BJ (cell line): Measurements from ENCODE around the gene MACIR. TPM values are rescaled to one million over a fixed set of nuclear protein-coding genes. Genes with fewer than 3 reads are reported as not detected.

Source experiments
- CTCF ChIA-PET: fragments of 350-600 bp; formaldehyde crosslinking; extraction: SDS; loops from one replicate; lab custom pipeline; 2021; ENCODE audit warnings: antibody characterized with exemption, inconsistent platforms; lab: Yijun Ruan, JAX
- POLR2A ChIA-PET: fragments of 300-600 bp; sonication (Branson Sonifier 250); formaldehyde crosslinking; extraction: SDS; loops from one replicate; lab custom pipeline; 2021; ENCODE audit warnings: antibody characterized with exemption; lab: Charles Lee
- DNase-seq: peaks from one replicate; pipeline ENCODE4 v3.0.0-alpha.2; 2011; ENCODE audit warnings: low read depth
- H3K27me3 ChIP-seq: 2 replicates; pipeline ENCODE4 v1.6.0; 2011; ENCODE audit warnings: low read length; ENCODE audit not compliant: control insufficient read depth, insufficient read depth
- H3K36me3 ChIP-seq: 2 replicates; pipeline ENCODE4 v1.5.1; 2011; ENCODE audit warnings: low read length; ENCODE audit not compliant: control insufficient read depth, insufficient read depth
- H3K4me3 ChIP-seq: 2 replicates; pipeline ENCODE4 v1.5.1; 2011; ENCODE audit warnings: low read depth, mild to moderate bottlenecking, control low read depth, low read length
- CTCF ChIP-seq: IDR thresholded peaks from 2 replicates; pipeline ENCODE4 v1.5.1; 2011; ENCODE audit warnings: low read depth, mild to moderate bottlenecking, control low read depth, inconsistent platforms, low read length, moderate library complexity; ENCODE audit not compliant: insufficient read depth
- polyA plus RNA-seq: library from polyadenylated mRNA; depleted of rRNA; stranded (reverse); fragments of >200 nt; gene quantifications from 2 replicates; pipeline ENCODE4 v1.2.3, GENCODE V29; 2011

The MACIR gene
- polyA plus RNA-seq, 1 experiment = 29.1 TPM

GRCh38 chr5:103262422-103262871, 3.9 kb downstream of the MACIR start:
- ChIA-PET POLR2A (no interaction called here), CTCF (interaction anchor here (1.8 kb wide), 1 partner anchor 29 kb away, joined by 5 read pairs; no protein-coding TSS in a partner anchor)

GRCh38 chr5:103263054-103263453, 4.5 kb downstream of the MACIR start:
- H3K27me3 ChIP-seq = no peaks in the 10 kb centered on the region
- H3K4me3 ChIP-seq = no peak overlapping the region
- ChIA-PET POLR2A (no interaction called here), CTCF (interaction anchor here (1.3 to 1.8 kb wide), 2 partner anchors 30 to 39 kb away, joined by 4 to 5 read pairs; no protein-coding TSS in a partner anchor)
- DNase-seq = no peak
- H3K36me3 ChIP-seq = peaks cover 2% of the 10 kb centered on the region; the same call in 1 of the 2 replicates
- no peak for TF ChIP-seq CTCF

More at GRCh38 chr5:103262422-103262871, 3.9 kb downstream of the MACIR start:
- DNase-seq = no peak
- Histone ChIP-seq H3K27me3 (no peaks in the 10 kb centered on the region), H3K36me3 (no peaks in the 10 kb centered on the region), H3K4me3 (no peak overlapping the region)
- no peak for TF ChIP-seq CTCF

GRCh38 chr5:103264508-103264907, 5.9 kb downstream of the MACIR start:
- Histone ChIP-seq H3K36me3 (peaks cover 2% of the 10 kb centered on the region; the same call in 1 of the 2 replicates), H3K27me3 (no peaks in the 10 kb centered on the region), H3K4me3 (no peak overlapping the region)
- ChIA-PET POLR2A (no interaction called here), CTCF (no interaction called here)
- no peak for DNase-seq
- no peak for TF ChIP-seq CTCF

GRCh38 chr5:103270581-103270980, 12.0 kb downstream of the MACIR start:
- DNase-seq = no peak
- CTCF ChIA-PET = interaction anchor here (1.5 kb wide), 1 partner anchor 11 kb away, joined by 4 read pairs; no protein-coding TSS in a partner anchor
- POLR2A ChIA-PET = no interaction called here
- Histone ChIP-seq H3K36me3 (peaks cover 4% of the 10 kb centered on the region; the same call in 1 of the 2 replicates), H3K4me3 (no peak overlapping the region), H3K27me3 (no peaks in the 10 kb centered on the region)
- TF ChIP-seq CTCF = no peak

GRCh38 chr5:103271570-103272289, 13.2 kb downstream of the MACIR start:
- Histone ChIP-seq H3K36me3 (peaks cover 10% of the 10 kb centered on the region), H3K27me3 (no peaks in the 10 kb centered on the region), H3K4me3 (no peak overlapping the region)
- ChIA-PET POLR2A (no interaction called here), CTCF (interaction anchor here (1.5 kb wide), 1 partner anchor 9 kb away, joined by 4 read pairs; no protein-coding TSS in a partner anchor)
- no peak for DNase-seq
- TF ChIP-seq CTCF = no peak
